Hematopoietic multipotent progenitor cell treated with erythropoietin and hydrocortisone succinate and interleukin-3 and kit ligand, for 4 days (in vitro differentiated cells): Measurements from ENCODE around the gene PCDHGC5.

ENCODE experiments used
- DNase-seq: peaks from one replicate; pipeline ENCODE4 v3.0.0-alpha.2; 2015

The PCDHGC5 gene

DNA sequence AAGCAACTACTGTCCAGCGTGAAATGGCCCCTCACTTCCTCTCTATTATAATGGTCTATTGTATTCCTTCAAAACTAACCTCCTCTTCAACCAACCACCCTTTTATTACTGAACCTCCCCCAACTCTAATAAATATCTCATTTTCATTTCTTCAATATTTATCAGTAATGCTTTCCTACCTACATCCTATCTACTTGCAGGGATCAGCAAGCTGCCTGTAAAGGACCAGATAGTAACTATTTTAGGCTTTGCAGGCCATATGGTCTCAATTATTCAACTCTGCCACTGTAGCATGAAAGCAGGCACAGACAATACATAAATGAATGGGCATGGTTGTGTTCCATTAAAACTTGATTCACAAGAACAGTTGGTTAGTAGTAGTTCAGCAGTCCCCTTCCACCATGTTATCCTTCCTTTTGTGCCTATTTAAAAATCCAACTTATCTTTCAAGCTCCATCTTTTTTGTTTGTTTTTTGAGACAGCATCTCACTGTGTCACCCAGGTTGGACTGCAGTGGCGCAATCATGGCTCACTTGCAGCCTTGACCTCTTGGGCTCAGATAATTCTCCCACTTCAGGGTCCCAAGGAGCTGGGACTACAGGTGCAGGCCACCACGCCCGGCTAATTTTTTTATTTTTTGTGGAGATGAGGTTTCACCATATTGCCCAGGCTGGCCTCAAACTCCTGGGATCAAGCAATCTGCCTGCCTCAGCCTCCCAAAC is 45.8 kb downstream of the PCDHGC5 start:
- no peak for DNase-seq
